K562 (cell line): ENCODE measurements around the gene ZFYVE19.

Experiments used
- BACH1 ChIP-seq: fragments of 200-800 bp; sonication (Bioruptor generic); IDR thresholded peaks from 2 replicates; pipeline ENCODE4 v1.6.1; 2016; ENCODE audit warnings: missing genetic modification characterization, missing compliant biosample characterization
- BHLHE40 ChIP-seq: IDR thresholded peaks from 2 replicates; pipeline ENCODE4 v1.6.1; 2011; ENCODE audit warnings: low read length, improper control_type of control experiment
- DDX20 ChIP-seq: fragments of 450-650 bp; IDR thresholded peaks from 2 replicates; pipeline ENCODE4 v1.6.1; 2016; ENCODE audit warnings: missing genetic modification characterization, low read depth, mild to moderate bottlenecking, missing compliant biosample characterization, moderate library complexity
- EZH2 ChIP-seq: IDR thresholded peaks from 2 replicates; pipeline ENCODE4 v1.6.1; 2012; ENCODE audit warnings: low read depth, mild to moderate bottlenecking, inconsistent platforms, low read length, borderline replicate concordance
- MNT ChIP-seq, 2 experiments: fragments of 450-650 bp; conservative IDR thresholded peaks; 2 replicates each; pipeline ENCODE4 v1.6.1; 2017; ENCODE audit warnings: mild to moderate bottlenecking in 2 of 2, moderate library complexity in 2 of 2
- POLR2A ChIP-seq: fragments of 450-650 bp; conservative IDR thresholded peaks from 2 replicates; pipeline ENCODE4 v1.6.1; 2016
- TCFL5 ChIP-seq: fragments of 250-450 bp; sonication (Bioruptor Pico); conservative IDR thresholded peaks from 2 replicates; pipeline ENCODE4 v1.6.1; 2021; ENCODE audit warnings: mild to moderate bottlenecking, moderate library complexity, matching md5 sums
- ZBTB26 ChIP-seq: fragments of 450-650 bp; formaldehyde crosslinking; IDR thresholded peaks from 2 replicates; pipeline ENCODE4 v1.4.0; 2022; ENCODE audit warnings: missing genetic modification characterization
- ZBTB43 ChIP-seq: sonication (generic); formaldehyde crosslinking; IDR thresholded peaks from 2 replicates; pipeline ENCODE4 v1.8.0; 2023; ENCODE audit warnings: mild to moderate bottlenecking, missing genetic modification reagents
- ZNF121 ChIP-seq: sonication (generic); formaldehyde crosslinking; conservative IDR thresholded peaks from 2 replicates; pipeline ENCODE4 v1.8.0; 2022; ENCODE audit warnings: missing genetic modification reagents
- TF ChIP-seq, protein P1 (sequence below): IDR thresholded peaks from 3 replicates; pipeline ENCODE4 v1.6.1; 2011; ENCODE audit warnings: borderline replicate concordance, mild to moderate bottlenecking, moderate library complexity; ENCODE audit not compliant: insufficient read length; ENCODE audit errors: extremely low read depth
- TF ChIP-seq, protein P2 (sequence below): IDR thresholded peaks from 2 replicates; pipeline ENCODE4 v1.6.1; 2016; ENCODE audit warnings: missing genetic modification characterization, missing compliant biosample characterization

DNA sequence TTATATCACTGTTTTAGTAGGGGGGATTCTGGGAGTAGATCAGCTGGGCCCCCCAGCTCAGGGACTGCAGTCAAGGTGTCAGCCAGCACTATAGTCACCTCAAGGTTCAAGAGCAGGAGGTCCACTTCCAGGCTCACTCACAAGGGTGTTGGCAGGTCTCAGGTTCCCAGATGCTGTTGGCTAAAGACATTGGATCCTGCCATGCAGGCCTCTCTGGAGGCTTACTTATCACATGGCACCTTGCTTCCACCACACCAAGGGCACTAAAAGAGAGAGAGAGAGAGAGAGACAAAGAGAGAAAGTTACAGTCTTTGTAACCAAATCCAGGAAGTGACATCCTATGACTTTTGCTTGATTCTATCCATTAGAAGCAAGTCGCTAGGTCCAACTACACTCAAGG is 29.1 kb downstream of the ZFYVE19 start:
- TF ChIP-seq EZH2 (no peak), MNT (conservative IDR thresholded peaks at IDR 0.05) (no peak), TCFL5 (CRISPR knock-in tag) (no peak), ZBTB43 (CRISPR knock-in tag) (no peak), BACH1 (no peak), DDX20 (tag) (no peak), ZNF121 (CRISPR knock-in tag) (no peak), POLR2A (no peak), BHLHE40 (no peak), ZBTB26 (no peak)
- TF ChIP-seq, protein P1, sequence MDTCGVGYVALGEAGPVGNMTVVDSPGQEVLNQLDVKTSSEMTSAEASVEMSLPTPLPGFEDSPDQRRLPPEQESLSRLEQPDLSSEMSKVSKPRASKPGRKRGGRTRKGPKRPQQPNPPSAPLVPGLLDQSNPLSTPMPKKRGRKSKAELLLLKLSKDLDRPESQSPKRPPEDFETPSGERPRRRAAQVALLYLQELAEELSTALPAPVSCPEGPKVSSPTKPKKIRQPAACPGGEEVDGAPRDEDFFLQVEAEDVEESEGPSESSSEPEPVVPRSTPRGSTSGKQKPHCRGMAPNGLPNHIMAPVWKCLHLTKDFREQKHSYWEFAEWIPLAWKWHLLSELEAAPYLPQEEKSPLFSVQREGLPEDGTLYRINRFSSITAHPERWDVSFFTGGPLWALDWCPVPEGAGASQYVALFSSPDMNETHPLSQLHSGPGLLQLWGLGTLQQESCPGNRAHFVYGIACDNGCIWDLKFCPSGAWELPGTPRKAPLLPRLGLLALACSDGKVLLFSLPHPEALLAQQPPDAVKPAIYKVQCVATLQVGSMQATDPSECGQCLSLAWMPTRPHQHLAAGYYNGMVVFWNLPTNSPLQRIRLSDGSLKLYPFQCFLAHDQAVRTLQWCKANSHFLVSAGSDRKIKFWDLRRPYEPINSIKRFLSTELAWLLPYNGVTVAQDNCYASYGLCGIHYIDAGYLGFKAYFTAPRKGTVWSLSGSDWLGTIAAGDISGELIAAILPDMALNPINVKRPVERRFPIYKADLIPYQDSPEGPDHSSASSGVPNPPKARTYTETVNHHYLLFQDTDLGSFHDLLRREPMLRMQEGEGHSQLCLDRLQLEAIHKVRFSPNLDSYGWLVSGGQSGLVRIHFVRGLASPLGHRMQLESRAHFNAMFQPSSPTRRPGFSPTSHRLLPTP: no peak
- TF ChIP-seq, protein P2, sequence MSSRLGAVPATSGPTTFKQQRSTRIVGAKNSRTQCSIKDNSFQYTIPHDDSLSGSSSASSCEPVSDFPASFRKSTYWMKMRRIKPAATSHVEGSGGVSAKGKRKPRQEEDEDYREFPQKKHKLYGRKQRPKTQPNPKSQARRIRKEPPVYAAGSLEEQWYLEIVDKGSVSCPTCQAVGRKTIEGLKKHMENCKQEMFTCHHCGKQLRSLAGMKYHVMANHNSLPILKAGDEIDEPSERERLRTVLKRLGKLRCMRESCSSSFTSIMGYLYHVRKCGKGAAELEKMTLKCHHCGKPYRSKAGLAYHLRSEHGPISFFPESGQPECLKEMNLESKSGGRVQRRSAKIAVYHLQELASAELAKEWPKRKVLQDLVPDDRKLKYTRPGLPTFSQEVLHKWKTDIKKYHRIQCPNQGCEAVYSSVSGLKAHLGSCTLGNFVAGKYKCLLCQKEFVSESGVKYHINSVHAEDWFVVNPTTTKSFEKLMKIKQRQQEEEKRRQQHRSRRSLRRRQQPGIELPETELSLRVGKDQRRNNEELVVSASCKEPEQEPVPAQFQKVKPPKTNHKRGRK (tag): no peak
